ENCODE results near the gene LHX3. TPM values are rescaled to one million over a fixed set of nuclear protein-coding genes. Genes with fewer than 3 reads are reported as not detected.

LHX3 gene
- total RNA-seq, 4 donors from 2014 or later, result not detected

GRCh38 chr9:136160381-136160841 is 44.5 kb downstream of the LHX3 start:
- intact Hi-C loops (cut with DNase I; ENCODE audit: low total_unique reads), result no loop called here
- Histone ChIP-seq H3K4me3 (no peak overlapping the region), H3K36me3 (no peaks in the 10 kb centered on the region), H3K4me1 (no peaks in the 10 kb centered on the region), H3K27ac (no peak overlapping the region), H3K27me3 (peaks cover 3 to 4% of the 10 kb centered on the region in 2 donors), H3K9me3 (no peaks in the 10 kb centered on the region)
- DNase-seq, result no peak
- no peak for TF ChIP-seq CTCF (IDR thresholded peaks at IDR 0.05)

- DNase-seq, result no peak
- Histone ChIP-seq H3K4me1 (no peaks in the 10 kb centered on the region), H3K4me3 (no peak overlapping the region), H3K36me3 (no peaks in the 10 kb centered on the region), H3K27me3 (peaks cover 3 to 4% of the 10 kb centered on the region in 2 donors), H3K27ac (no peak overlapping the region), H3K9me3 (no peaks in the 10 kb centered on the region)
- no peak for TF ChIP-seq POLR2A (IDR thresholded peaks at IDR 0.05)
- no peak for TF ChIP-seq CTCF (IDR thresholded peaks at IDR 0.05)
- intact Hi-C loops (cut with DNase I; ENCODE audit: low total_unique reads), result no loop called here
Observed at GRCh38 chr9:136159851-136160250, 45.1 kb downstream of the LHX3 start.

- H3K4me3 ChIP-seq, result no peak overlapping the region
- TF ChIP-seq POLR2A (IDR thresholded peaks at IDR 0.05) (no peak), CTCF (IDR thresholded peaks at IDR 0.05) (no peak)
- intact Hi-C loops (cut with DNase I; ENCODE audit: low total_unique reads), result no loop called here
- no peaks in the 10 kb centered on the region for H3K9me3 ChIP-seq
- H3K36me3 ChIP-seq, result no peaks in the 10 kb centered on the region
- H3K27ac ChIP-seq, result no peak overlapping the region
- peaks cover 3 to 4% of the 10 kb centered on the region in 2 donors for H3K27me3 ChIP-seq
- DNase-seq, result no peak
- no peaks in the 10 kb centered on the region for H3K4me1 ChIP-seq
Observed at GRCh38 chr9:136157477-136158265, 47.3 kb downstream of the LHX3 start.

GRCh38 chr9:136156209-136157120 is 48.5 kb downstream of the LHX3 start:
- Histone ChIP-seq H3K4me1 (no peaks in the 10 kb centered on the region), H3K9me3 (no peaks in the 10 kb centered on the region), H3K36me3 (no peaks in the 10 kb centered on the region), H3K27ac (no peak overlapping the region), H3K27me3 (peaks cover 3 to 4% of the 10 kb centered on the region in 2 donors), H3K4me3 (no peak overlapping the region)
- DNase-seq, result no peak
- intact Hi-C loops (cut with DNase I; ENCODE audit: low total_unique reads), result no loop called here
- TF ChIP-seq CTCF (IDR thresholded peaks at IDR 0.05) (no peak), POLR2A (IDR thresholded peaks at IDR 0.05) (no peak)

- TF ChIP-seq CTCF (IDR thresholded peaks at IDR 0.05) (no peak), POLR2A (IDR thresholded peaks at IDR 0.05) (no peak)
- Histone ChIP-seq H3K4me3 (no peak overlapping the region), H3K27me3 (peaks cover 3 to 4% of the 10 kb centered on the region in 2 donors), H3K36me3 (no peaks in the 10 kb centered on the region), H3K27ac (no peak overlapping the region), H3K4me1 (no peaks in the 10 kb centered on the region), H3K9me3 (no peaks in the 10 kb centered on the region)
- DNase-seq, result no peak
- intact Hi-C loops (cut with DNase I; ENCODE audit: low total_unique reads), result no loop called here
Observed at GRCh38 chr9:136155576-136155975, 49.4 kb downstream of the LHX3 start.

All from uterus (tissue), 4 donors.